GM12801 (cell line): Measurements from ENCODE around the gene WNK2.

Source experiments
- CTCF ChIP-seq: IDR thresholded peaks from one replicate; pipeline ENCODE4 v1.5.1; 2011; ENCODE audit warnings: control low read depth; ENCODE audit not compliant: insufficient read length; ENCODE audit errors: extremely low read depth

WNK2 gene

GRCh38 chr9:93286252-93287188 lies 102.6 kb downstream of the WNK2 start:
- no peak for TF ChIP-seq CTCF

- TF ChIP-seq CTCF: no peak
Measured at GRCh38 chr9:93287189-93287552, 103.2 kb downstream of the WNK2 start.

GRCh38 chr9:93287593-93287992 lies 103.7 kb downstream of the WNK2 start:
- no peak for TF ChIP-seq CTCF

GRCh38 chr9:93288341-93288740 lies 104.4 kb downstream of the WNK2 start:
- TF ChIP-seq CTCF: no peak

GRCh38 chr9:93288891-93289883 lies 105.2 kb downstream of the WNK2 start:
- TF ChIP-seq CTCF: no peak

GRCh38 chr9:93290495-93291434 lies 106.8 kb downstream of the WNK2 start:
- TF ChIP-seq CTCF: no peak
